Activated CD4-positive, alpha-beta T cell treated with anti-CD3 and anti-CD28 coated beads for 24 hours (primary cell): Measurements from ENCODE around the gene PIK3C2G.
"Not testable (repeated sequence)": the region's sequence is repeated elsewhere in the genome, so short reads cannot be mapped to it uniquely, and the experiment has no call there.

Source experiments
- DNase-seq, 2 donors: peaks; one replicate each; pipeline ENCODE4 v3.0.0-alpha.2; 2020; ENCODE audit warnings: low read depth in 2 of 2

The PIK3C2G gene

GRCh38 chr12:18472304-18472703, 211.0 kb downstream of the PIK3C2G start:
- no peak for DNase-seq

GRCh38 chr12:18472806-18473205, 211.5 kb downstream of the PIK3C2G start:
- DNase-seq = no peak

- DNase-seq = no peak
Observed at GRCh38 chr12:18476861-18477260, 215.5 kb downstream of the PIK3C2G start.

- no peak for DNase-seq
Observed at GRCh38 chr12:18479256-18479655, 217.9 kb downstream of the PIK3C2G start.

GRCh38 chr12:18482601-18483120, 221.3 kb downstream of the PIK3C2G start:
- DNase-seq = no peak

GRCh38 chr12:18483698-18484325, 222.5 kb downstream of the PIK3C2G start:
- no peak for DNase-seq

- no peak for DNase-seq
Observed at GRCh38 chr12:18486036-18486435, 224.7 kb downstream of the PIK3C2G start.

GRCh38 chr12:18487509-18487908, 226.2 kb downstream of the PIK3C2G start:
- no peak for DNase-seq

- no peak for DNase-seq
Observed at GRCh38 chr12:18492372-18493025, 231.2 kb downstream of the PIK3C2G start.

- DNase-seq = no peak
Observed at GRCh38 chr12:18496156-18496555, 234.8 kb downstream of the PIK3C2G start.

GRCh38 chr12:18500160-18500574, 238.8 kb downstream of the PIK3C2G start:
- not testable (repeated sequence) for DNase-seq

- not testable (repeated sequence) for DNase-seq
Observed at GRCh38 chr12:18500736-18501135, 239.4 kb downstream of the PIK3C2G start.

- no peak for DNase-seq
Observed at GRCh38 chr12:18502422-18502968, 241.2 kb downstream of the PIK3C2G start.

GRCh38 chr12:18521461-18521860, 260.1 kb downstream of the PIK3C2G start:
- DNase-seq = no peak

GRCh38 chr12:18522806-18523205, 261.5 kb downstream of the PIK3C2G start:
- DNase-seq = no peak

GRCh38 chr12:18542497-18542896, 281.2 kb downstream of the PIK3C2G start:
- DNase-seq = not testable (repeated sequence)

GRCh38 chr12:18546399-18546798, 285.1 kb downstream of the PIK3C2G start:
- DNase-seq = no peak

- DNase-seq = no peak
Observed at GRCh38 chr12:18549598-18549997, 288.3 kb downstream of the PIK3C2G start.

GRCh38 chr12:18551106-18551505, 289.8 kb downstream of the PIK3C2G start:
- DNase-seq = no peak

- DNase-seq = no peak
Observed at GRCh38 chr12:18551701-18552100, 290.4 kb downstream of the PIK3C2G start.

GRCh38 chr12:18552829-18553228, 291.5 kb downstream of the PIK3C2G start:
- DNase-seq = no peak

GRCh38 chr12:18556161-18556560, 294.8 kb downstream of the PIK3C2G start:
- DNase-seq = no peak

- DNase-seq = no peak
Observed at GRCh38 chr12:18559242-18559641, 297.9 kb downstream of the PIK3C2G start.
